Measurements from ENCODE around the gene ZNF835.

Gene ZNF835

DNA sequence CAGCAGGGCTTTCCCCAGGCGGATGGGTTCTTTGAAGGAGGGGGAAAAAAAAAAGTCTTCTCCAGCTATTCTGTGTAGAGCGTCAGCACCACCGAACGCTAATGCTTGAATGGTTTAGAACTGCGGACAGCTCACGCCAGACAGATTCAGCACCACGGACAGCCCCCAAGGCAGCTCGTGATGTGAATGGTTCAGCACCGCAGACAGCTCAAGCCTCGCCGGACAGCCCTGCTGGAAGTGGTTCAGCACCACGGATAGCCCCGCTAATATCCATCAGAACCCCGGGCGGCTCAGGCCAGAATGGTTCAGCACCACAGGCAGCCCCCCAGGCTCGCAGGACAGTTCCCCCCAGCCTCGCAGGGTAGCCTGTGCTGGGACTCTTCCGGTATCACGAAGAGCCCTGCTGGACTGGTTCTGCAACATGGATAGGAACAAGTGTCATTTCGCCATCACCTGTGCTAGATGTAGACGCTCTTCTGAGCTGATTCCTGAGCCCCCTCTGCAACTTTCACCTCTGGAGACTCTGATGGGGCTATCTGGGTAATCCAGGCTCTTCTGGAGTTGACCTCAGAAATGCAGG lies 33.5 kb downstream of the ZNF835 start:
- Histone ChIP-seq H3K27me3 (replicated peaks; ENCODE audit: control insufficient read depth, insufficient read depth, low read length, poor library complexity, severe bottlenecking) (no peaks in the 10 kb centered on the region), H3K4me3 (ENCODE audit: insufficient read depth, low read depth, low read length, poor library complexity, severe bottlenecking) (no peak overlapping the region), H3K4me1 (ENCODE audit: control insufficient read depth, insufficient read depth, low read length, poor library complexity, severe bottlenecking) (no peaks in the 10 kb centered on the region), H3K36me3 (ENCODE audit: control insufficient read depth, insufficient read depth, low read length) (no peaks in the 10 kb centered on the region), H3K27ac (ENCODE audit: insufficient read depth, low read length, poor library complexity, severe bottlenecking) (no peak overlapping the region), H3K9me3 (ENCODE audit: control insufficient read depth, low read length) (peaks cover 29% of the 10 kb centered on the region)
- peak in 1 of 3 donors; percentile 1 for DNase-seq

GRCh38 chr19:56633021-56633420 lies 38.5 kb downstream of the ZNF835 start:
- Histone ChIP-seq H3K4me1 (ENCODE audit: control insufficient read depth, insufficient read depth, low read length, poor library complexity, severe bottlenecking) (no peaks in the 10 kb centered on the region), H3K9me3 (ENCODE audit: control insufficient read depth, low read length) (peaks cover 48% of the 10 kb centered on the region), H3K4me3 (ENCODE audit: insufficient read depth, low read depth, low read length, poor library complexity, severe bottlenecking) (no peak overlapping the region), H3K36me3 (ENCODE audit: control insufficient read depth, insufficient read depth, low read length) (no peaks in the 10 kb centered on the region), H3K27me3 (replicated peaks; ENCODE audit: control insufficient read depth, insufficient read depth, low read length, poor library complexity, severe bottlenecking) (no peaks in the 10 kb centered on the region), H3K27ac (ENCODE audit: insufficient read depth, low read length, poor library complexity, severe bottlenecking) (no peak overlapping the region)
- no peak for DNase-seq

DNA sequence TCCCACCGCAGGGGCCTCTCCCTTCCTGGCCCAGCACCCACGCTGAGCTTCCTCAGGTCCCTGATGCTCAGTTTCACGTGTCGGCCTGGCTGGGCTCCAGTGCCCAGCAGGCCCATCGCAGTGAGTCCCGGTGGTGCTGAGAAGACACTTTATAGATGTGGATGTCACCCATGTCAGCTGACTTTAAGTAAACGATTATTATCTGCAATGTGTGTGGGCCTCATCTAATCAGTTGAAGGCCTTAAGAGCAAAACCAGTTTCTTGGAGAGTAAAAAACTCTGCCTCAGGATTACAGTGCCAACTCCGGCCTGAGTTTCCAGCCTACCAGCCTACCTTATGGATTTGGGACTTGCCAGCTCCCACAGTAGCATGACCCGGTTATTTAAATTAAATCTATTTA lies 45.8 kb downstream of the ZNF835 start:
- peaks cover 29% of the 10 kb centered on the region for H3K36me3 ChIP-seq (ENCODE audit: control insufficient read depth, insufficient read depth, low read length)
- no peak overlapping the region for H3K4me3 ChIP-seq (ENCODE audit: insufficient read depth, low read depth, low read length, poor library complexity, severe bottlenecking)
- no peak for DNase-seq
- no peak overlapping the region for H3K27ac ChIP-seq (ENCODE audit: insufficient read depth, low read length, poor library complexity, severe bottlenecking)
- no peaks in the 10 kb centered on the region for H3K4me1 ChIP-seq (ENCODE audit: control insufficient read depth, insufficient read depth, low read length, poor library complexity, severe bottlenecking)
- peaks cover 43% of the 10 kb centered on the region for H3K9me3 ChIP-seq (ENCODE audit: control insufficient read depth, low read length)
- no peaks in the 10 kb centered on the region for H3K27me3 ChIP-seq (replicated peaks; ENCODE audit: control insufficient read depth, insufficient read depth, low read length, poor library complexity, severe bottlenecking)

- Histone ChIP-seq H3K27me3 (replicated peaks; ENCODE audit: control insufficient read depth, insufficient read depth, low read length, poor library complexity, severe bottlenecking) (no peaks in the 10 kb centered on the region), H3K4me1 (ENCODE audit: control insufficient read depth, insufficient read depth, low read length, poor library complexity, severe bottlenecking) (no peaks in the 10 kb centered on the region), H3K9me3 (ENCODE audit: control insufficient read depth, low read length) (peaks cover 38% of the 10 kb centered on the region), H3K27ac (ENCODE audit: insufficient read depth, low read length, poor library complexity, severe bottlenecking) (no peak overlapping the region), H3K36me3 (ENCODE audit: control insufficient read depth, insufficient read depth, low read length) (peaks cover 34% of the 10 kb centered on the region), H3K4me3 (ENCODE audit: insufficient read depth, low read depth, low read length, poor library complexity, severe bottlenecking) (no peak overlapping the region)
- no peak for DNase-seq
Observed at GRCh38 chr19:56623006-56623405, 48.6 kb downstream of the ZNF835 start.

DNA sequence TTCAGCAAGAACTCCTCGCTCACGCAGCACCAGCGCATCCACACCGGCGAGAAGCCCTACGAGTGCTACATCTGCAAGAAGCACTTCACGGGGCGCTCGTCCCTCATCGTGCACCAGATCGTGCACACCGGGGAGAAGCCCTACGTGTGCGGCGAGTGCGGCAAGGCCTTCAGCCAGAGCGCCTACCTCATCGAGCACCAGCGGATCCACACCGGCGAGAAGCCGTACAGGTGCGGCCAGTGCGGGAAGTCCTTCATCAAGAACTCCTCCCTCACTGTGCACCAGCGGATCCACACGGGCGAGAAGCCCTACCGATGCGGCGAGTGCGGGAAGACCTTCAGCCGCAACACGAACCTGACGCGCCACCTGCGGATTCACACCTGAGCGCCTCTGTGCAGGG lies 49.2 kb downstream of the ZNF835 start:
- Histone ChIP-seq H3K27ac (ENCODE audit: insufficient read depth, low read length, poor library complexity, severe bottlenecking) (no peak overlapping the region), H3K4me1 (ENCODE audit: control insufficient read depth, insufficient read depth, low read length, poor library complexity, severe bottlenecking) (no peaks in the 10 kb centered on the region), H3K9me3 (ENCODE audit: control insufficient read depth, low read length) (peaks cover 41% of the 10 kb centered on the region), H3K4me3 (ENCODE audit: insufficient read depth, low read depth, low read length, poor library complexity, severe bottlenecking) (no peak overlapping the region), H3K27me3 (replicated peaks; ENCODE audit: control insufficient read depth, insufficient read depth, low read length, poor library complexity, severe bottlenecking) (no peaks in the 10 kb centered on the region), H3K36me3 (ENCODE audit: control insufficient read depth, insufficient read depth, low read length) (peaks cover 40% of the 10 kb centered on the region)
- DNase-seq, result no peak

DNA sequence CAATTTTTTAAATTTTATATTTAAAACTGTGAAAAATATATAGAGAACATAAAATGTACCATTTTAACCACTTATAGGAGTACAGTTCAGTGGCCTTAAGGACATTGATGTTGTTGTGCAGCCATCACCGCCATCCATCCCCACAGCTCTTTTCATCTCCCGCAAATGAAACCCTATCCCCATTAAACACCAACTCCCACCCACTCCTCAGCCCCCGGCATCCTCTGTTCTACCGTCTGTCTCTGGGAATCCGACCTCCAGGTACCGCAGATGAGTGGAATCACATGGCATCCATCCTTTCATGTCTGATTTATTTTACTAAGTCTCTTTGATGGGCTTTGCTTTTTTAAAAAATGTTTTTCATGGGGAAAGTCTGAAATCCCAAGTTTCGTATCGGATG lies 52.4 kb downstream of the ZNF835 start:
- DNase-seq, result no peak
- Histone ChIP-seq H3K27me3 (replicated peaks; ENCODE audit: control insufficient read depth, insufficient read depth, low read length, poor library complexity, severe bottlenecking) (no peaks in the 10 kb centered on the region), H3K4me1 (ENCODE audit: control insufficient read depth, insufficient read depth, low read length, poor library complexity, severe bottlenecking) (no peaks in the 10 kb centered on the region), H3K27ac (ENCODE audit: insufficient read depth, low read length, poor library complexity, severe bottlenecking) (no peak overlapping the region), H3K36me3 (ENCODE audit: control insufficient read depth, insufficient read depth, low read length) (peaks cover 59% of the 10 kb centered on the region), H3K4me3 (ENCODE audit: insufficient read depth, low read depth, low read length, poor library complexity, severe bottlenecking) (no peak overlapping the region), H3K9me3 (ENCODE audit: control insufficient read depth, low read length) (peaks cover 56% of the 10 kb centered on the region)

DNA sequence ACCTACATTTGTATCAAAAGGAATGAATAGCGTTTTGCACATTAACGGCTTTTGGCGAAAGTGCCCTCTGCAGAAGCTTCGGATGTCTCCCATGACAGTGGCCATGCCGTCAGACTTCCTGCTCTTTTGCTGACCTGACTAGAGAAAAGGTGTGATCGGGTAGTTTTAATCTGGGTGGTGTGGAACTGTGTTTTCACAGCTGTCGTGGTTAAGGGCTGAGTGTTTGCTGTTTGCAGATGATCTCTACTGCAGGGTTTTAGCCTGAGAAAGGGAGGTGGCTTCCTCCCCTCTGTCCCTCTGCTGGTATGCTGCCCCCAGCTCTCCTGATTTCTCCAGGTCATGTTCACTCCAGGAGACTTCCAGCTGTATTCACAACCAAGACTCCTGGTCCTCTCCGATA lies 54.0 kb downstream of the ZNF835 start:
- Histone ChIP-seq H3K4me1 (ENCODE audit: control insufficient read depth, insufficient read depth, low read length, poor library complexity, severe bottlenecking) (no peaks in the 10 kb centered on the region), H3K4me3 (ENCODE audit: insufficient read depth, low read depth, low read length, poor library complexity, severe bottlenecking) (no peak overlapping the region), H3K27me3 (replicated peaks; ENCODE audit: control insufficient read depth, insufficient read depth, low read length, poor library complexity, severe bottlenecking) (no peaks in the 10 kb centered on the region), H3K27ac (ENCODE audit: insufficient read depth, low read length, poor library complexity, severe bottlenecking) (no peak overlapping the region), H3K9me3 (ENCODE audit: control insufficient read depth, low read length) (peaks cover 59% of the 10 kb centered on the region), H3K36me3 (ENCODE audit: control insufficient read depth, insufficient read depth, low read length) (peaks cover 47% of the 10 kb centered on the region)
- no peak for DNase-seq

- no peak for DNase-seq
- Histone ChIP-seq H3K9me3 (ENCODE audit: control insufficient read depth, low read length) (peaks cover 61% of the 10 kb centered on the region), H3K36me3 (ENCODE audit: control insufficient read depth, insufficient read depth, low read length) (peaks cover 45% of the 10 kb centered on the region)
Observed at GRCh38 chr19:56613639-56614038, 57.9 kb downstream of the ZNF835 start.

GRCh38 chr19:56612737-56613136 lies 58.8 kb downstream of the ZNF835 start:
- no peaks in the 10 kb centered on the region for H3K27me3 ChIP-seq (replicated peaks; ENCODE audit: control insufficient read depth, insufficient read depth, low read length, poor library complexity, severe bottlenecking)
- peaks cover 37% of the 10 kb centered on the region for H3K36me3 ChIP-seq (ENCODE audit: control insufficient read depth, insufficient read depth, low read length)
- no peak overlapping the region for H3K27ac ChIP-seq (ENCODE audit: insufficient read depth, low read length, poor library complexity, severe bottlenecking)
- H3K9me3 ChIP-seq (ENCODE audit: control insufficient read depth, low read length), result peaks cover 60% of the 10 kb centered on the region
- no peak for DNase-seq
- H3K4me3 ChIP-seq (ENCODE audit: insufficient read depth, low read depth, low read length, poor library complexity, severe bottlenecking), result no peak overlapping the region
- H3K4me1 ChIP-seq (ENCODE audit: control insufficient read depth, insufficient read depth, low read length, poor library complexity, severe bottlenecking), result no peaks in the 10 kb centered on the region

More at GRCh38 chr19:56613639-56614038, 57.9 kb downstream of the ZNF835 start:
- Histone ChIP-seq H3K4me3 (ENCODE audit: insufficient read depth, low read depth, low read length, poor library complexity, severe bottlenecking) (no peak overlapping the region), H3K27me3 (replicated peaks; ENCODE audit: control insufficient read depth, insufficient read depth, low read length, poor library complexity, severe bottlenecking) (no peaks in the 10 kb centered on the region), H3K27ac (ENCODE audit: insufficient read depth, low read length, poor library complexity, severe bottlenecking) (no peak overlapping the region), H3K4me1 (ENCODE audit: control insufficient read depth, insufficient read depth, low read length, poor library complexity, severe bottlenecking) (no peaks in the 10 kb centered on the region)

Measured in effector memory CD4-positive, alpha-beta T cell (primary cell).